IPS DF 19.7 (cell line): ENCODE results near the gene MAP3K20.
"Not testable (repeated sequence)": the region's sequence is repeated elsewhere in the genome, so short reads cannot be mapped to it uniquely, and the experiment has no call there.

Source experiments
- DNase-seq: peaks from one replicate; pipeline ENCODE4 v3.0.0-alpha.2; 2013; ENCODE audit warnings: low read depth, low spot score

The MAP3K20 gene

DNA sequence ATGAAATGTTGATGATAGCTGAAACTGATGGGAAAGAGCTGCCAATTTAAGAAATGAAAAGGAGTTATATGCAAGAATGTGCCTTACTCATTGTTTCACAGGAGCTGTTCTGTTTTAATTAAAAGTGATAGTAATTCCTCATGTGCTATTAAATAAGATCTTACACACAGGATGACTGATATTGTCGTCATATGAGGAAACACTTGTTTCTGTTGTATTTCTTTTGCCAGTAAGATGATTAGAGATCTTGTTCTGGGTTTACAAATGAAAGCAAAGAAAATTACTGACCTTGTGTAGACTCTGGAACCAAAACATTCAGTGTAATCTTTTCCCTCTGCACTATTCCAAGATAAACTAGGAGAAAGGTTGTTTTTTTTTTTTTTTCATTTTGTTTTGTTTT lies 123.6 kb downstream of the MAP3K20 start:
- no peak for DNase-seq

DNA sequence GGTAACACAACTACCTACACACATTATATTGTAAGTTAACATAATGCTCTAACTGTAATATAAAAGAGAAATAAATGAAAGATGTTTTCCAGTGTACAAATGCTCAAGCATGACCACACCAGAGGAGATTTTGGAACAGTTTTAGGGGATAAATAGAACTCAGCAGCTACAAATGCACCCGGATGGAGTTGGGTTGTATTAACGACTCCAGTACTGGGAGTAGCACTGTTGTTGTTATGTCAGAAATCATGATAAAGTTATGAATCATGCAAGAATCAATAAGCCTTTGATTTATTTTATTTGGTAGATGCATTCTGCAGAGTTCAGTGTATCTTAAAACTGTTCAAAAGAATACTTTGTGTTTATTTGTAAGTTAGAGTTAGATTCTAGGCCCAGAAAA lies 126.9 kb downstream of the MAP3K20 start:
- DNase-seq, result no peak

- no peak for DNase-seq
Observed at GRCh38 chr2:173204316-173204715, 128.7 kb downstream of the MAP3K20 start.

GRCh38 chr2:173205375-173205774 lies 129.7 kb downstream of the MAP3K20 start:
- no peak for DNase-seq

DNA sequence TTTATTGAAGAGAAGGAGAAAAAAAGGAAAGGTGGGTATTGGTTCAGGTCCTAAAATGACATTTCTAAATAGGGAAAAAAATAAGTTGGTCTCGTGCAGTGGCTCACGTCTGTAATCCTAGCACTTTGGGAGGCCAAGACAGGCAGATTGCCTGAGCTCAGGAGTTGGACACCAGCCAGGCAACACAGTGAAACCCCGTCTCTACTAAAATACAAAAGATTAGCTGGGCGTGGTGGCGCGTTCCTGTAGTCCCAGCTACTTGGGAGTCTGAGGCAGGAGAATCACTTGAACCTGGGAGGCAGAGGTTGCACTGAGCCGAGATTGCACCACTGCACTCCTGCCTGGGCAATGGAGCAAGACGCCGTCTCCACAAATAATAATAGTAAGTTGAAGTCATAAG lies 131.5 kb downstream of the MAP3K20 start:
- not testable (repeated sequence) for DNase-seq

GRCh38 chr2:173210270-173211196 lies 134.9 kb downstream of the MAP3K20 start:
- peak; percentile 50 for DNase-seq

DNA sequence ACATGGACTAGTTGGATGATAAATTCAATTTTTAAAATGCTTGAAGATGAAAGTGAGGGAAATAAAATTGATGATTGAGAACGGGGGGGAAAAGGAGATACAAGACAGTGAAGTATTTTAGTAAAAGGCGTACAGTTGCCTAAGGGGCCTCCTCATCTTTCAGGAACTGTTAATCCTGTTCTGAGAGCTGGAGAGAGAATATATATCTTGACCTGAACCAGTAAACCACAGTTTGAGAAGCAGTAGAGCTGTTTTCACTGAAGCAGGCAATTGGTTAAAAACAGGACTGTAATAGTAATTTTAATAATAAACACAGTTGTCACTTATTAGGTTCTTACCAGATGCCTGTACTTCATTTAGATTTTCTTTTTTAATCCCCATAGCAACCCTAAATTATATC lies 137.5 kb downstream of the MAP3K20 start:
- DNase-seq, result no peak

GRCh38 chr2:173214213-173214612 lies 138.6 kb downstream of the MAP3K20 start:
- no peak for DNase-seq

GRCh38 chr2:173215316-173215715 lies 139.7 kb downstream of the MAP3K20 start:
- no peak for DNase-seq

GRCh38 chr2:173216051-173216450 lies 140.4 kb downstream of the MAP3K20 start:
- no peak for DNase-seq

DNA sequence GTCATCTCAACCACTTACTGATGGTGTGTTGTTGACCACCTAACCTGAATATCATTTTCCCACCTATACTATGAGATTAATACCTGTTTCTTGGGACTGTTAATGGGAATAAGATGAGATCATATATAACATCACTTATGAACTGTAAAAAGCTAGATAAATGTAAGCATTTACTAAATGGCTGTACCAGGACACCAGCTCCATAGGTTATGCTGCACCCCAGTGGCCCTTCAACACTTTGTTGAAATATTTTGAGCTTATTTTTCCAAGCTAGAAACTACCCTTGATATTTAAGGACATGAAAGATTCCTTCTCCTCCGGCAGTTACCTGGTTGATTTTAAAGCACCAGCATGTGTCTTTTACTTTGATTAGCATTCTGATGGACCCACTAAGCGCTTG lies 141.0 kb downstream of the MAP3K20 start:
- no peak for DNase-seq

DNA sequence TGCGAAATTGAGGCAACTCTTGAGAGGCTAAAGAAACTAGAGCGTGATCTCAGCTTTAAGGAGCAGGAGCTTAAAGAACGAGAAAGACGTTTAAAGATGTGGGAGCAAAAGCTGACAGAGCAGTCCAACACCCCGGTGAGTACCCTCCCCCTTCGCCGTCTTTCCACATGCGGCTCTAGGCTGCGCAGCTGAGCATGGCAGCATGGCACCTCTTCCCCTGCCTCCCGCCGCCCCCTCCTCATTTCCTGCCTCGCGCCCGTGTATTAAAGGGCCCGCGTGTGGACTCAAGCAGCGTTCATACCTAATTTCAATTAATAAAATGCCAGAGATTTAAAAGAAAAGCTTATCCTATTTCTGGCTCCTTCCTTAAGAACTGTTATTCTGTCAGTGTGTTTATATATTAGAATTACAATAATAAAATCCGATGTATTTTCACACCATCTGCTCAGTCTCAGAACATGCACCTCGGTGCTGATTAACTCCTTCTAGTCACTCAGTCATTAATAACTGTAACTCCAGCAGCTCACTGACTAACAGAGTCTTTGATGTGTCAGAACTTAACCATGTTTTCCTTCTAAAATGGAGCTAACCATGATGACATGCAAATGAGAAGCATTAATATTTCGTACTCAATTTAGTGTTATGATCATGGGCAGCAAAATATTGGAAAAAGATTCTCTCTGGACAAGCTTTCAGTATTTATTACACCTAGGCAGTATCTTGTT lies 141.6 kb downstream of the MAP3K20 start:
- DNase-seq, result no peak

DNA sequence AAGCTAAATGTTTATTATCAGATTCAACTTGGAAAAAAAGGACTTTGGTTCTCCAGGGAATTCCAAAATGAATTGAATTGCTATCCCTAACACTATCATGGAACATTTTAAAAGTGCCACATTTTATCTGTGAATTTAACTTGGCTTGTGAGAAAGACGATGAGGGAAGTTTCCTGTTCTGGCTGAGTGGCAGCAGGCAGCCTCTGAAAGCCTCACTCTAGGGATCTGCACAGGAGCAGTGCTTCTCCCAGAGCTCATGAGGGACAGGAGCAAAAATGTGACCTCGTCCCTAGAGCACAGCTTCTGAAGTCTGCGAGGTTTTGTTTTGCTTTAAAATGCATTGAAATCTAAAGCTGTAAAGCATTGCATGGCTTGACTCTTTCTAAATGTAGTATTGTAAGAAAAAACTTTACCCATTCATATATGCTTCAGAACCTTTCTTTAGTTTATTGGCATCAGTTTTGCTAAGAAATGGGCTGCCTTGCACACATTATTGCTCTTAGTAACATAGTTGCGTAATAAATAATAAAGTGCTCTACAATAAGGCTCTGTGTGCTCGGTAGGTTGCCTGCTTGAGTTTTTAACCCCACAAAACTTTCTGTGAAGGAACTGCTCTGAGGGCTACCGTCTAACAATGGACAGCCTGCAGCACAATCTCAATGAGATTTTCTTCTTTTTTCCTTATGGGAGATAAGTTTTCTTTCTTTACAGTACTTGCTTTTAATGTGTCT lies 142.8 kb downstream of the MAP3K20 start:
- DNase-seq, result no peak

- no peak for DNase-seq
Observed at GRCh38 chr2:173221132-173221695, 145.6 kb downstream of the MAP3K20 start.

- DNase-seq, result no peak
Observed at GRCh38 chr2:173221937-173222594, 146.4 kb downstream of the MAP3K20 start.

- no peak for DNase-seq
Observed at GRCh38 chr2:173223871-173224270, 148.2 kb downstream of the MAP3K20 start.

GRCh38 chr2:173226899-173227698 lies 151.5 kb downstream of the MAP3K20 start:
- DNase-seq, result no peak

GRCh38 chr2:173229086-173229485 lies 153.4 kb downstream of the MAP3K20 start:
- DNase-seq, result no peak

DNA sequence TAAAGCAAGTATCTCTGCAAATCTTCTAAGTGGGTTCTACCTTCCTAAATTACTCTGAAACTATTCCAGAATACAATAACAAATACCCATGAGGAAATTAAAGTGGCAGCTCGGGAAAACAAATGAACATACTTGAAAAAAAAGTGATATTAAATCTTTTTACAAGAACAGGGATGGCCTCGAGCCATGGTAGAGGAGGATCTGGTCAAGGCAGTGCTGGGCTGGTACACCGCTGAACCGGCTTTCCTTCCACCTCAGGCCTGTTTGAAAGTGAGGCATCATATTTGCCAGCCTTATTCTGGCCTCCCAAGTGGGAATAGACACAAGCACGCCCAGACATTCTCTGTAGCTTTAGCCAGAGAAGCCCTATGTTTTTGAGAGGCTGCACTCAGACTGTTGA lies 154.5 kb downstream of the MAP3K20 start:
- no peak for DNase-seq

DNA sequence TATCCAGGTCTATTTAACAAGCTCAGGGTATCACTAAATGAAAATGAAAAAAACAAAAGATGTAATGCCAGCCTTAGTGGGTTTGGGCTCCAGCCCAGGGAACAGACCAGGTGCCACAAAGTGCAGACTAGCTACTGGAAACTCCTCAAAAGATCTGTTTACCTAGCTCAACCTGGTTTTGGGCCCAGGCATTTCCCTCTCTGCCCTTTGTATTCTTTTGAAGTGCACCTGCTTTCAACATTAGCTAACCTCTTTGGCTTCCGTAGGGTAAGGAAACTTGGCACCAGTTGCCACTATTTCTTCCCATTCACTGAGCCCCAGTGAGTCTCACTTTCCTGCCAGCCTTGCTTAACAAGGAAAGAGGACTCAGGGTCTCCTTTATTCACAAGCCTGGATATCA lies 155.4 kb downstream of the MAP3K20 start:
- no peak for DNase-seq
